Left lung (tissue), 10 donors: ENCODE measurements around the gene PHACTR1. TPM values are rescaled to one million over a fixed set of nuclear protein-coding genes. Genes with fewer than 3 reads are reported as not detected.

Experiments used
- ATAC-seq: fragments of 200-7000 bp; cut with Tn5 transposase; one replicate; pipeline ENCODE4 v1.9.1; 2020; ENCODE audit warnings: moderate library complexity
- DNase-seq, 4 donors: peaks; one replicate each; pipeline ENCODE4 v3.0.0-alpha.2; 2013 to 2020
- H3K27ac ChIP-seq, 2 donors: fragments of 200-600 bp; sonication (generic) in 1 of 2; one replicate each; pipeline versions ENCODE4 v1.5.0 to v1.8.0; 2020 to 2021
- H3K27me3 ChIP-seq, 2 donors: fragments of 200-600 bp; sonication (generic) in 1 of 2; one replicate each; pipeline versions ENCODE4 v1.5.0 to v1.8.0; 2020 to 2021
- H3K36me3 ChIP-seq, 2 donors: fragments of 200-600 bp; sonication (generic) in 1 of 2; one replicate each; pipeline versions ENCODE4 v1.5.0 to v1.8.0; 2020 to 2021
- H3K4me1 ChIP-seq, 2 donors: fragments of 200-600 bp; one replicate each; pipeline ENCODE4 v1.8.0; 2021
- H3K4me3 ChIP-seq, 2 donors: fragments of 200-600 bp; sonication (generic) in 1 of 2; one replicate each; pipeline versions ENCODE4 v1.5.0 to v1.8.0; 2020 to 2021; ENCODE audit warnings: mild to moderate bottlenecking in 1 of 2
- H3K9me3 ChIP-seq, 2 donors: fragments of 200-600 bp; sonication (generic) in 1 of 2; one replicate each; pipeline versions ENCODE4 v1.5.0 to v1.8.0; 2020 to 2021
- intact Hi-C, 2 donors: fragments of 100-400 bp; cut with DNase I; formaldehyde crosslinking; loops; one replicate each; pipeline versions ENCODE4 v1.11.2 to v1.14.2; 2022
- polyA plus RNA-seq, 6 donors: library from polyadenylated mRNA; unstranded; fragments of 120-200 nt; gene quantifications; one replicate each; pipeline ENCODE4 v1.2.1, GENCODE V29; 2013; ENCODE audit not compliant: insufficient read length in 6 of 6
- total RNA-seq, 2 donors: library from RNA; stranded (reverse); fragmentation: NEBNext Ultra II Directional; extraction: Animal tissue kit (Norgen Biotek cat#: 25700); gene quantifications; one replicate each; pipeline ENCODE4 v1.2.1, GENCODE V29; 2021
- TF ChIP-seq, protein P1 (sequence below), 2 donors: fragments of 200-600 bp; sonication (generic) in 1 of 2; IDR thresholded peaks; one replicate each; pipeline versions ENCODE4 v1.5.0 to v1.8.0; 2021; ENCODE audit warnings: antibody characterized with exemption in 2 of 2
- donor health status: DM: no; HTN: yes; CAD: no.
- donor health status: DM: no; HTN: no; CAD: no.

The PHACTR1 gene
- total and polyA plus RNA-seq, 8 donors: 12.1 to 53.3 (median 15.8) TPM

DNA sequence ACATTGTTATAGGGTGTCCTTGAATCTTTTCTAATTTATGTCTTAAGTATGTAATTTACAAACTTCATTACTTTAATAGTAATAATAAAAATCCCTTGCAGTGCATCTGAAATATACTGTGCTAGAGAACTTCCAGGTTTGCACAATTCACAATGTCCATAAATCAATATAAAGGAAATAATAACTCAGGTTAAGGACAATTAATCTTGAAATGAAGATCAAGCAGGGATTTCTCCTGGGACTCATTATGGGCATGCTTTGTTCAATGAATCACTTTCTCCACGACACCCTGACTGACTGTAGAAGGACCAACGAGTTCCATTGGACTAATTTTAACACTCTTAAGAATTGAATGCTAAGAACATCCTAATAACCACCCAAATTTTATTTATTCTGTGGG is 110.0 kb downstream of the PHACTR1 start:
- no peaks in the 10 kb centered on the region for H3K36me3 ChIP-seq
- H3K27me3 ChIP-seq: no peaks in the 10 kb centered on the region
- H3K4me1 ChIP-seq: no peaks in the 10 kb centered on the region
- no peak for ATAC-seq
- DNase-seq: no peak
- intact Hi-C loops: no loop called here
- TF ChIP-seq, protein P1, sequence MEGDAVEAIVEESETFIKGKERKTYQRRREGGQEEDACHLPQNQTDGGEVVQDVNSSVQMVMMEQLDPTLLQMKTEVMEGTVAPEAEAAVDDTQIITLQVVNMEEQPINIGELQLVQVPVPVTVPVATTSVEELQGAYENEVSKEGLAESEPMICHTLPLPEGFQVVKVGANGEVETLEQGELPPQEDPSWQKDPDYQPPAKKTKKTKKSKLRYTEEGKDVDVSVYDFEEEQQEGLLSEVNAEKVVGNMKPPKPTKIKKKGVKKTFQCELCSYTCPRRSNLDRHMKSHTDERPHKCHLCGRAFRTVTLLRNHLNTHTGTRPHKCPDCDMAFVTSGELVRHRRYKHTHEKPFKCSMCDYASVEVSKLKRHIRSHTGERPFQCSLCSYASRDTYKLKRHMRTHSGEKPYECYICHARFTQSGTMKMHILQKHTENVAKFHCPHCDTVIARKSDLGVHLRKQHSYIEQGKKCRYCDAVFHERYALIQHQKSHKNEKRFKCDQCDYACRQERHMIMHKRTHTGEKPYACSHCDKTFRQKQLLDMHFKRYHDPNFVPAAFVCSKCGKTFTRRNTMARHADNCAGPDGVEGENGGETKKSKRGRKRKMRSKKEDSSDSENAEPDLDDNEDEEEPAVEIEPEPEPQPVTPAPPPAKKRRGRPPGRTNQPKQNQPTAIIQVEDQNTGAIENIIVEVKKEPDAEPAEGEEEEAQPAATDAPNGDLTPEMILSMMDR (IDR thresholded peaks at IDR 0.05): no peak
- no peaks in the 10 kb centered on the region for H3K9me3 ChIP-seq
- H3K27ac ChIP-seq: no peak overlapping the region
- H3K4me3 ChIP-seq: no peak overlapping the region

DNA sequence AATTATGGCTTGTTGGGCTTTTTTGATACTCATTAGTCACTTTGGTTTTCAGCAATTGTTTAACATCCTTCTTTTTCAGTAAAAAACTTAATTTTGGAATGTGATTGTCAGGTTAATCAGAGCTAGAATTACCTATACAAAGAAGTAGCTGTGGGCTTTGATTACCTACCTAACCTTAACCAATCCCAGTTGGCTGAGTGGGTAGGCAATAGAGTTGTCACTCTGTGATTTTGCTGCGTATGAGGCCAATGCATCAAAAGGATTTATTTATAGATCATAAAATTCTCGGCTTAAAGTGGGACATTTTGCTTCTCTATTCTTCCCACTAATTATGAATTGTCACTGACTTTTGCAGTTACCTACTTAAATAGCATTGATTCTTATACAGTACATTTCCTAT is 111.4 kb downstream of the PHACTR1 start:
- ATAC-seq (no peak), DNase-seq (no peak)
- Histone ChIP-seq H3K27me3 (no peaks in the 10 kb centered on the region), H3K9me3 (no peaks in the 10 kb centered on the region), H3K4me1 (no peaks in the 10 kb centered on the region), H3K4me3 (no peak overlapping the region), H3K36me3 (no peaks in the 10 kb centered on the region), H3K27ac (no peak overlapping the region)
- TF ChIP-seq, protein P1 (IDR thresholded peaks at IDR 0.05): no peak
- intact Hi-C loops: no loop called here

DNA sequence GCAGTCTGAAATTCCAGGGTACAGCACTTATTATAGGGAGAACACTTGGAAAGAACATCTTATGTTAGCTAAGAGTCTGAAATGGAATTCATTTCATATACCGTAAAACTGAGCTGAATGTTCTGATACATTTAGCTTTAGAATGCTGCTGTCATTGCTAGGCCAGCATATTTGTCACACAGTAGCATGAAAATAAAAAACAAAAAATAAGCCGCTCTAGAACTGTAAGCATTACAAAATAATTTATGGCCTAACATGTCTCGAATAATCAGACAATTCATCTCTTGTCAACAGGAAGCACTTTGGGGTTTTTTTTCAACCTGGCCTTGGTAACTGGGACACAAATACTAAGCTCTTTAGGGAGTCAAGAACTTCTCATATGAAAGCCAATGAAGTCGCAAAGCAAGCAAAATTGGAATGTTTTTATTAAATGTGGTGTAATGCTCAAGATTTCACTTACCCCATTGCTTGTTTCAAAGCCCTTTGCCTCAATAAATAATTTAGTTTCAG is 115.7 kb downstream of the PHACTR1 start:
- TF ChIP-seq, protein P1 (IDR thresholded peaks at IDR 0.05): no peak
- ATAC-seq (no peak), DNase-seq (no peak)
- peaks cover 0 to 7% of the 10 kb centered on the region in 2 donors for H3K9me3 ChIP-seq
- intact Hi-C loops: no loop called here
- H3K27ac ChIP-seq: no peak overlapping the region
- H3K36me3 ChIP-seq: no peaks in the 10 kb centered on the region
- no peaks in the 10 kb centered on the region for H3K27me3 ChIP-seq
- H3K4me1 ChIP-seq: no peaks in the 10 kb centered on the region
- H3K4me3 ChIP-seq: no peak overlapping the region

DNA sequence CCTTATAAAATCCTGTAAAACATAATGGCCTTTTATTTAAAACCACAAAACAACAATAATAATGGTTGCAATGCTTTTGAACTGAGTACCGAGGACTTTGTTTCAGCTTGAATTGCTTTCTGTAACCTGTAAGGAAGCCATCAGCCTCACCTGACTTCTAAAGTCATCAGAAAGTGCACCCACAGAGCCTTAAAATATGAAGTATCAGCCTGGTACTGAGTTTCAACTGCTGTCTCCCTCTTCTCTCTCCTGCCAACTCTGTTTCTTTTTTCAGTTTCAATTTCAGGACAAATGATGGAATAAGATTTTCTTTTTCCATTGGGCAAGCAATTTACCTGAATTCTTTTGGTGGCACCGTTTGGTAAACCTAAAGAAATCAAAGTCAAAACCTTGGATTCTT is 119.4 kb downstream of the PHACTR1 start:
- Histone ChIP-seq H3K36me3 (no peaks in the 10 kb centered on the region), H3K27me3 (no peaks in the 10 kb centered on the region), H3K4me3 (no peak overlapping the region), H3K9me3 (peaks cover 0 to 19% of the 10 kb centered on the region in 2 donors), H3K27ac (no peak overlapping the region), H3K4me1 (no peaks in the 10 kb centered on the region)
- TF ChIP-seq, protein P1 (IDR thresholded peaks at IDR 0.05): no peak
- ATAC-seq (no peak), DNase-seq (no peak)
- intact Hi-C loops: no loop called here

DNA sequence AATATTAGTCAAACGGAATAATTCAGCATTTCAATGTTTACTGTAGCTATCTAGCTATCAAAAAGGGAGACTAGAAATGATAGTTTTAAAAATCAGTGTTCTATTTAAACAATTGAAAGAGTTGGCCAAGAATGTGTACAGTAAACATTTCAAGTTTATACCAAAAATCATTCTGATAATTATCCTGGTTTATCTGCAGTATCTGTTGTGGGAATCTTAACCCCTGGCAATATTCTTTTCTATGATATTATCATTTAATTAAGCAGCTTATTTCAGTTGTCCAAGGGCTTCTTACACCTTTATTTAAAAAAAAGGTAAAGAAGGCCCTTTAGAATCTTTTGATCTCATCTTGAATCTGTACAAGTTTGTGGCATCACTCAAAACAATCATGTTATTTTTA is 125.1 kb downstream of the PHACTR1 start:
- no peaks in the 10 kb centered on the region for H3K4me1 ChIP-seq
- peaks cover 0 to 19% of the 10 kb centered on the region in 2 donors for H3K9me3 ChIP-seq
- H3K27me3 ChIP-seq: peaks cover 0 to 5% of the 10 kb centered on the region in 2 donors
- H3K4me3 ChIP-seq: no peak overlapping the region
- no peak overlapping the region for H3K27ac ChIP-seq
- TF ChIP-seq, protein P1 (IDR thresholded peaks at IDR 0.05): no peak
- intact Hi-C loops: no loop called here
- DNase-seq (no peak), ATAC-seq (no peak)
- no peaks in the 10 kb centered on the region for H3K36me3 ChIP-seq
